ENCODE results near the gene COL13A1.

COL13A1 gene

DNA sequence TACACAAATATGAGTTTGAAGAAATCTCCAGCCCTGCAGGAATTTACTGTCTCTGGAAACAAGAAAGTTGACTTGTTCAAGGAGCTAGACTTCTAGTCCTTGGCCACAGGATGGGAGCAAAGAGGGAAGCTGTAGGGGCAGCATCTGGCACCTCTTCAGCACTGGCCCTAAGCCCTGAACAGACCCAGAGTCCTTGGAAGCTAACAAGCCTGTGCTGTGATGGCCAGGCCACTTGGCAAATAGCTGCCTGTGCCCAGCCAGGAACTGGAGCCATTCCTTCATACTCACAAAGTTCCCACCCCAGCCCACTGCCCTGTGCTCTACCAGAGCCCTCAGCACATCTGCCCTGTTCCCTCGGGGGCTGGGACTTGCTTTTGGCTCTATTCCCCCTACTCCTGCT is 9.4 kb upstream of the COL13A1 start:
- DNase-seq: no peak

- DNase-seq: no peak
Observed at GRCh38 chr10:69794673-69795072, 7.0 kb upstream of the COL13A1 start.

DNA sequence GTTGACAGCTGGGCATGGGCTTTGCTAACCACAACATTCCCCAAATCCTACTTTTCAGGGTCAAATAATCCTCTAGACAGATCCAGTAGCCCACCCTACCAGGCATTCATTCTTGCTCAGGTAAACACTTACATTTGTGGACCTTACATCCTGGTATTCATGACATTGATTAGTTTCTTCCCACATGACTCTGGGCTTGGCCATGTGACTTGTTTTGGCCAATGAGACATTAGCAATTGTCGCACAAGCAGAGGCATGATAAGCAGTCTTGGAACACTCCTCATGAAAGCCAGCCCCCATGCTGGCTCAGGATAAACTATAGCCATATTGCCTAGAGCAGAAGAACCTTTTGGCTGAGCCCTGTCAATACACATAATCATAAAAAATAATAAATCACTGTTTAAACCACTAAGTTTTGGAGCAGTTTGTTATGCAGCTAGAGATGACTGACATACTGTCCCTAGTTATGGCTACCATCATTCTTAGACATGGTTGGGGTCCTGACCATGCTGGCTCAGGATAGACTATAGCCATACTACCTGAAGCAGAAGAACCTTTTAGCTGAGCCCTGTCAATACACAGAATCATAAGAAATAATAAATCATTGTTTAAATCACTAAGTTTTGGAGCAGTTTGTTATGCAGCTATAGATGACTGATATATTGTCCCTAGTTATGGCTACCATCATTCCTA is 6.3 kb upstream of the COL13A1 start:
- no peak for DNase-seq

GRCh38 chr10:69797959-69798358 is 3.7 kb upstream of the COL13A1 start:
- DNase-seq: no peak

DNA sequence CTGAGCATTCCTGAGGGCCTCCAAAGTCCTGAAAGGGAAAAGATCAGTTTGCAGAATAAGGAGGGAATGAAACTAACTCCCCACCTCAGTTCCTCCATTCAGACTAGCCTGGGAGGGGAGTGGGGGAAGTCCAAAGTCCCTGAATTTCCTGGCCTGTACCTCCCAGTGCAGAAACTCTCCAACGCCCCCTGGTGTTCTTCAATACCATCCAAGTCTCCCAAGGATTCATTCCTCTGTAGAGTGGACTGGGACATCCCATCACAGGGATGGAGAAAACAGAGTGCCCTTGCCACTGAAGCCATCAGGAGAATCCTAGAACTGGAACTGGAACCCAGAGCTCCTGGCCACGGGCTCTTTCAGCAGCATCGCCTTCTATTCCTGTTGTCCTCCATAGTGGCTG is 1.6 kb upstream of the COL13A1 start:
- DNase-seq: no peak

DNA sequence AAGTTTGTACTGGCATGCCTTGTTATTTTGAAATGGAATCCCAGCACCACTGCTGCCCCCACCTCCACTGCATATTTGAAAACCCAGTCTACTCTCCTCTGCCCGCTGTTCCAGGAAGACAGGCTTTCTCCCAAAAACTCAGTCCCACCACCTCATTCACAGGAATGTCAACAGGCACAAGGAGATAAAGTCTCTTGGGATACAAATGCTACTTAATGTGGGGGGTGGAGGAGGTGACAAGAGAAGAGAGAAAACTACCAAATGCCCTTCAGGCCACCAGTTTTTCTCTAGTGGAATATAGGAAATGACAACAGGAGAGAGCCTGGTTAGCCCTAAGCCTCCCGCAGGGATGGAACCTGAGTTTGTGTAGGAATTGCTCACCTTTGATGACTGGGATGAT is 1.0 kb upstream of the COL13A1 start:
- DNase-seq: no peak

DNA sequence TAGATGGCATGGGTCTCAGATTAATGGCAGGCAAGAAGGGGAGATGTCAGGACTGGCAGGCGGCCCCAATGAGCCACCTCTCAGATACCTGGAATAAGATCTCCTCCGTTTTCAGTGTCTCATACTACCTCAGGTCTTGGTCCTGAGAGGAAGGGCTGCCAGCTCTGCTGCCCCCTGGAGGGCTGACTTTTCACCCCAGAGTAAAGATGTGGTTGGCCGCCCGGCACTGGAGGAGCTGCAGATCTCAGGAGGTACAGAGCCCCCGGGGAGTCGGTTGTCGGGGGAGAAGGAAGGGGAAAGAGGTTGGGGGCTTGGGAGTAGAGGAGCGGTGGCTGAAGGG is 642 bp upstream of the COL13A1 start:
- DNase-seq: no peak

DNA sequence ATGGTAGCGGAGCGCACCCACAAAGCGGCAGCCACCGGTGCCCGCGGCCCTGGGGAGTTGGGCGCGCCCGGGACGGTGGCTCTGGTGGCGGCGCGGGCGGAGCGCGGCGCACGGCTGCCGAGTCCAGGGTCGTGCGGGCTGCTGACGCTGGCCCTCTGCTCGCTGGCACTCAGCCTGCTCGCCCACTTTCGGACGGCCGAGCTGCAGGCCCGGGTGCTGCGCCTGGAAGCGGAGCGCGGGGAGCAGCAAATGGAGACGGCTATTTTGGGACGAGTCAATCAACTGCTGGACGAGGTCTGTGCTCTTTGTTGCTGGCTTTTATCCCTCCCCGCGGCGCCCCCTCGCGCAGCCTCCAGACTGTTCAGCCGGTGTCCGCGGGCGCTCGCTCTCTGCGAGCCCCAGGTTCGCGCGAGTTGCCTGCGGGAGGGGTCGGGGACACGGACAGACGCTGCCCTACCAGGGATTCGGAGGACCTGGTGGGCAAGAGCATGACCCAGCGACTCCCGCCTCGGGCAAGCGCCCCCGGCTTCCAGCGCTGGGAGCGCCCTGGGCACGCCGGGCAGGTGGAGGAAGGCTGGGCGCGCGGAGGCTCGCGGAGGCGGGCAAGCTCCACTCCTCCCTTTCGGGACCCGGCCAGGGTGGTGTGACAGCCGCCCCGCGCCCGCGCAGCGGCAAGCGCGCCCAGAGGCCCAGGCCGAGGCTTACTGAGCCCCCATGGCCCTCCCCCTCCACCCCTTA is 887 bp downstream of the COL13A1 start:
- DNase-seq: no peak

DNA sequence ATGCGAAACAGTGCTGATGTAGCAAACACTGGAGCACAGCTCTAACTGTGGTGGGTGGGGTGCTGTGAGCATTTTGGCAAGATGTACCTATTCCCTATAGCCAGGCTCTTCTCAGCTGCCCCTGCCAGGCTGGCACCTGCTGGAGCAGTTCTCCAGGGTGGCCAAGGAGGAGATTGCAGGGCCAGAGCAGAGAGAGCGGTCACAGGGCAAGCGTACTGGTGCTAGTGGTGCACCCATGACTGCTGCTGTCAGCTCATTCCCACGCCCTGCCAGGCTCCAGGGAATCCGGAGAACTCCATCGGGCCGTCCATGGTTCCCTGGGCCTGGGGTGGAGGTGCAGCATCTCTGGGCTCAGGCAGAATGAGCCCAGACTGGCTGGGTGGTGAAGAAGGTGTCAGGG is 2.1 kb downstream of the COL13A1 start:
- DNase-seq: no peak

GRCh38 chr10:69804775-69805174 is 3.1 kb downstream of the COL13A1 start:
- DNase-seq: no peak

DNA sequence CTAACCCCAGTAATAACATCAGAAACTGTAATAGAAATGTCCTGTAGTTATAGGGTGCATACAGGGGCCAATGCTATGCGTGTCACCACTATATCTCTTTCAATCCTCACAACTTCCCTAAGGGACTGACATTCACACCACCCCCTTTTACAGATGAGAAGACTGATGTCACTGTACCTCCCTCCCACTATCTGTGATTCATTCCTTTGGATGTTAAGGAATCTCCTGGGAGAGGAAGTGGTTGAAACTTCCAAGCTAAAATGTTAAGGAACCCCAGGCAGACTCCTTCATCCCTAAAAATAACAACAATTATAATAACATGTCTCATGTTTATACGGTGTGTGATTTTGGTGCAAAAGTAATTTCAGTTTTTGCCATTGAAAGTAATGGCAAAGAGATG is 5.4 kb downstream of the COL13A1 start:
- no peak for DNase-seq

DNA sequence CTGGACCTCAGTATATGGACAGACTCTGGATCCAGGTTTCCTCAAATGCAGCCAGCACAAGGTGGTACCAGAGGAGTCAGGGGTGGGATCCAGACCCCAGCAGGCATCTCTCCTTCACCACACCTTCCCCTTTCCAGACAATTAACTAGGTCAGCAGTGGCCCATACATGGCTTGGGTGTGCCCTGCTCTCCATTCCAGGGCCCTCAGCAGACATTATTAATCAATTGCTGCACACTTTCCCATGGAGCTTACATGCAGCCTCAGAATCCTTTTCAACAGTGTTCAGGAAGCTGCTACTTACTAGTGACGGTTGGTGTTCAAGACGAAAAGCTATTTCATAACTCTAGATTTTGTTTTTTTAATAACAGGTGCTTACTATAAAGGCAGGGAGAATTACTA is 6.0 kb downstream of the COL13A1 start:
- DNase-seq: no peak

DNA sequence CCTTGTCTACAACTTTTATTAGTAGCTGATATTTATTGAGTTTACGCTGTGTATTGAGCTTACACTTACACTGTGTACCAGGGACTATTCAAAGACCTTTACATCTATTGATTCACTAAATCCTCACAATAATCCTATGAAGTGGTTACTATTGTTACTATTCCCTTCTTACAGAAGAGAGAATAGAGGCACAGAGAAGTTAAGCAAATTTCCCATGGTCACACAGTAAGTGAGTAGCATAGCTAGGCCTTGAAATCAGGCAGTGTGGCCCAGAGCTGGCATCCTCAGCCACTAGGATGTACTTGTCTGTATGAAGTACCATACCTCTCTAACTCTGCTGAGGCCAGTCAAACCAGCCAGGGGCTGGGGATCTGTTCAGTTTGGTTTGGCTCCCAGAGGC is 7.6 kb downstream of the COL13A1 start:
- no peak for DNase-seq

DNA sequence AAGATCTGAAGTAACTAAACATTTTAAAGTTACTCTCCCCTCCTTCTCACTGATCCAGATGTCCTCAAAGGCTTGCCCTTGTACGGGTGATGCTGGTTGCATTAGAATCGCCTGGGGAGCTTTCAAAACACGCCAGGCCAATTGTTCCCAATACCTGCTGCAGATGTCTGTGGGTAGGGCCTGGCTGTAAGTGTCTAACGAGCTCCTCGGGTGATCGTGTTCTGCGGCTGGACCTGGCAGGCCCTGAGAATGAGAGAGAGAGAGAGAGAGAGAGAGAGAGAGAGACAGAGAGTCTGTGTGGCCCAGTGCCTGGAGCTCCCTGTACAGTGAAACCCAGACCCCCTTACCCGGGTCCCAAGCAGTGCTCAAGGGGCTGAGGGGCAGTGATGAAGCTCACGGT is 8.4 kb downstream of the COL13A1 start:
- DNase-seq: no peak

DNA sequence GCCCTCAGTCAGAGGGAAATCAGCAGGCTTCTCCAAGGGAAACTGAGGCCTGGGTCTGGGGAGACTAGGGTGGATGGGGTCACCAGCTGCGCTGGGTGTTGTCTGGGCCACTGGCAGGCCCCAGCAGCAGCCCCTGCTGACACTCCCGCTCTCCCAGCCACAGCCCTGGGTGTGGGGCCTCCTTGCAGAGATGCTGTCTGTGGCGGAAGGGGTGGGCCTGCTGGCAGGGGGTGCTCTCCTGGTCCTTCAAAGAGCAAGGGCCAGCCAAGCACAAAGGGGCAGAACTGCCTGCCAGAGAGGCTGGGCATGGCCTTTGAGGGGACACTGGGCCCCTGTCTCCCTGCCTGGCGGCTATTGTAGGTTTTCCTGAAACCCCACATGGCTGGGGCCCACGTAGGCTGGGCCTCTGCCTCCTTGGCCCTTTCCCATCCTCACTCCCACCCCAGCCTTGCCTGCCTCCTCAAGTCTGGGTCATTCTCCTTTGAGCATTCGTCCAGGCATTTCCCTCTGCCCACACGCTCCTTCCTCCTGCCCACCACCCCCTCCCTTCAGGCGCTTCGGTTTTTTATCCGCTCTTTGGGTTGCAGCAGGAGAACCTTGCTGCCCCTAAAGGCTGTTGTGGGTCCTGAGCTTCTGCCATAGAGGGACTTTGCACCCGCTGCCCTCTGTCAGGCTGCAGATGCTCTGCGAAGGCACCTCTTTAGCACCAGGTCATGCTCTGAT is 9.1 kb downstream of the COL13A1 start:
- DNase-seq: no peak

GRCh38 chr10:69813632-69814031 is 11.9 kb downstream of the COL13A1 start:
- DNase-seq: no peak

DNA sequence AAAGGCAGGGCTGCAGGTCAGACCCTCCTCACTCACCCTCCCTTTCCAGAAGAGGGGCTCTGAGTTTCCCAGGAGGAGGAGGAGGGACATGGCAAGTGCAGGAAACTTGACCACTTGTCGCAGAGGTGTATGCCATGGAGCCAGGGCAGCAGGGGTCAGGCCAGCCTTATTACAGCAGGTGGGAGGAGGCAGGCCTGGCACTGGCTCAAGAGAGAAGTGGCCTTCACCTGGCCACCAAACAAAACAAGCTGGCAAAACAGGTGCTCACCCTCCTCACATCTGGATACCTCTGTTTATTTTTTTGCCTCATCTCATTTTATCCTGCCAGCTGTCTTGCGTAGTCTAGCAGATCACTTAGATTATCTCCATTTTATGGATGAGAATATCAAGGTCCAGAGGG is 12.5 kb downstream of the COL13A1 start:
- DNase-seq: peak; percentile 30

GRCh38 chr10:69815104-69815503 is 13.4 kb downstream of the COL13A1 start:
- DNase-seq: no peak

- DNase-seq: no peak
Observed at GRCh38 chr10:69816521-69816920, 14.8 kb downstream of the COL13A1 start.

DNA sequence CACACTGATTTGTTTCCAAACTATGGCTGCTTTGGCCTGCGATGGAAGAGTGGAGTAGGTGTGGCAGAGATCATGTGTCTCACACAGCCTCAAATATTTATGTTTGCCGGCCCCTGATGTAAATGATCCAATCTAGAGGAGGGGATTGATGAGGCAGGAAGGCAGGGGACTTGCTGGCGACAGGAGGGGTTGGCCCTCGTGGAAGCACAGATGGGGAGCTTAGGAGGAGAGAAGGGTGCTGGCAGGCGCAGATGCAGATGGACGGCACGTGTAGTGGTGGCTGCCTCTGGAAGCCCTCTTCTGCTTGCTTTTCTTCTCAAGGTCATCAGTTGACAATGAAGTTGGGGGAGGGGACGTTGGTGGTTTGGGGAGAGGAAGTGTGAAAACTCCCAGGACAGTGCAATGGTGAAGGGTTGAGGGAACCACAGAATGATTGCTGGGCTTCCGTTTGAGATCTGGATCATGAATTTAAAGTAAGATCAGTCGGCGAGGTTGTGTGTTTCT is 15.4 kb downstream of the COL13A1 start:
- DNase-seq: no peak

GRCh38 chr10:69818676-69819239 is 17.1 kb downstream of the COL13A1 start:
- DNase-seq: no peak

DNA sequence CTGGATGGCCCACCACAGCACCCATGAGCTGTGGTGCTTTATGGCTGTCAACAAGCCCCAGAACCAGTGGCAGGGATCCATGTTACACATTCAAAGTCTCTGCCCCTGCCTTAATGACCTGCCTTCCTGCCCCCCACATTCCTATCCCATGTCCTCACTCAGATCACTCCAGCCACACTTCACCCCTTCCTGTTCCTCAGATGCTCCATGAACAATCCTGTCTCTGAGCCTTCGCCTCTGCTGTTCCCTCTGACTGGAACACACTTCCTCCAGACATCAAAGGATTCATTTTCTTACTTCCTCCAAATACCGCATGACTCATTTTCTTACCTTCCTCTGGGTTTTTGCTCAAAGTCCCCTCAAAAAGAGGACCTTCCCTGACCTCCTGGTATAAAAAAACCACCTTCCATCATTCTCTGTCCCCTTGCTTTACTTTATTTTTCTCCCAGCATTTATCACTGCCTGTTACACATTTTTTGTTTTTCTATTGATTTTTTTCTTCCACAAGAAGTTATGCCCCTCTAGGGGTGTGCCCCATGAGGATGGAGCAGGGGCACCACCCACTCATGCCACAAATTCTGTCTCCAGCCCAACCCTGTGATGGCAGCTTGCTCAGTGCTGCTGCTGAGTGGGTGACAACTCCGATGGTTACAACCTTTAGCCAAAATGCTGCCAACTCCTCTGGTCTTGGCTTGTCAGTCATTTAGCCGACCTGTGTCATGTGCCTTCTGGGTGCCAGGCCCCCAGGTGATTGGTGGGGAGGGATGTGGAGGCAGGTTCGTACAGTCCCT is 18.2 kb downstream of the COL13A1 start:
- no peak for DNase-seq

- no peak for DNase-seq
Observed at GRCh38 chr10:69820817-69821216, 19.1 kb downstream of the COL13A1 start.
